Pons (tissue), 1 donor: ENCODE data around the gene EMD.
A peak's percentile ranks its signal among the peaks of the same experiment; 100 is the strongest.
"Not testable (repeated sequence)": the region's sequence is repeated elsewhere in the genome, so short reads cannot be mapped to it uniquely, and the experiment has no call there.

Experiments
- DNase-seq: peaks from one replicate; pipeline ENCODE4 v3.0.0-alpha.2; 2016; ENCODE audit warnings: low spot score

Gene EMD

DNA sequence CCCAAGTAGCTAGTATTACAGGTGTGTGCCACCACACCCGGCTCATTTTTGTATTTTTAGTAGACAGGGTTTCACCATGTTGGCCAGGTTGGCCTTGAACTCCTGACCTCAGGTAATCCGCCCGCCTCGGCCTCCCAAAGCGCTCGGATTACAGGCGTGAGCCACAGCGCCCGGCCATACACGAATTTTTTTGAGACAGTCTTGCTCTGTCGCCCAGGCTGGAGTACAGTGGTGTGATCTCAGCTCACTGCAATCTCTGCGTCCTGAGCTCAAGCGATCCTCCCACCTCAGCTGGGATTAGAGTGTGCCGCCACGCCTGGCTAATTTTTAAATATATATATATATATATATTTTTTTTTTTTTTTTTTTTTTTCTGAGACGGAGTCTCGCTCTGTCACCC, 17.3 kb downstream of the EMD start:
- DNase-seq: not testable (repeated sequence)

DNA sequence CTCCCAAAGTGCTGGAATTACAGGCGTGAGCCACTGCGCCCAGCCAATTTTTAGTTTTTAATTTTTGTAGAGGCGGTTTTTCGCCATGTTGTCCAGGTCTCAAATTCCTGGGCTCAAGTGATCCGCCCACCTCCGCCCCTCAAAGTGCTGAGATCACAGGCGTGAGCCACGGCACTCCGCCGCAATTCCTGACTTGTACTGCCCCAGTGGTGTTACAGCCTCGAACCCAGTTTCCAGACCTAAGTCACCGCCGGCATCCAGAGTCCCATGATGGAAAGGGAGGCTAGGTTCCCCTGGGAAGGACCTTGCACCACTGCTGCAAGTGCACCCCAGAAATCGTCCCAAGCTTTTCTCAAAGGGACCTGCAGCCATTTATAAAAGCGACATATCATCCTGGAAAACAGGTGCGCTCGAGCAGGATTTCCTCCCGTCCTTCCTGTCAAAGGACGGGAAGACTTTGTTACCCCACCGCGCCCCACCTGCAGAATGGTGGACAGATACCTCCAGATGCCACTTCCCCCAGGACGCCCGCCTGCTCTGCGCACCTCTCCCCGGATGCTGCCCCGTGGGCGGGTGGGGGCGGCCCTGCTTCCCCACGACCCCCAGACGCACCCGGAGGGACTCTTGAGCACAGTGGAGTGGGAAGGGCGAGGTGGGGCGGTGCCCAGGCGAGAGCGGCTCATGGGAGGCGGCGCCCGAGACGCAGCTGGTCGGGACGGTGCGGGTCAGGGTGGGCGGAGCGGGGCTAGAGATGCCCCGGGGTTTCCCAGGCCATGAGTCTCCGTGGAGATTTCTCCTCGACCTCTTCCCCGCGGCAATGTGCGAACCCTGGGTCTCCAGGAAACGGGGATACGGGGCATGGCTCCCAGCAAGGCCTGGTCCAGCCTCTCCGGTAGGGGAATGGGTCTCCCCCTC, 18.1 kb downstream of the EMD start:
- peak; percentile 26 for DNase-seq

DNA sequence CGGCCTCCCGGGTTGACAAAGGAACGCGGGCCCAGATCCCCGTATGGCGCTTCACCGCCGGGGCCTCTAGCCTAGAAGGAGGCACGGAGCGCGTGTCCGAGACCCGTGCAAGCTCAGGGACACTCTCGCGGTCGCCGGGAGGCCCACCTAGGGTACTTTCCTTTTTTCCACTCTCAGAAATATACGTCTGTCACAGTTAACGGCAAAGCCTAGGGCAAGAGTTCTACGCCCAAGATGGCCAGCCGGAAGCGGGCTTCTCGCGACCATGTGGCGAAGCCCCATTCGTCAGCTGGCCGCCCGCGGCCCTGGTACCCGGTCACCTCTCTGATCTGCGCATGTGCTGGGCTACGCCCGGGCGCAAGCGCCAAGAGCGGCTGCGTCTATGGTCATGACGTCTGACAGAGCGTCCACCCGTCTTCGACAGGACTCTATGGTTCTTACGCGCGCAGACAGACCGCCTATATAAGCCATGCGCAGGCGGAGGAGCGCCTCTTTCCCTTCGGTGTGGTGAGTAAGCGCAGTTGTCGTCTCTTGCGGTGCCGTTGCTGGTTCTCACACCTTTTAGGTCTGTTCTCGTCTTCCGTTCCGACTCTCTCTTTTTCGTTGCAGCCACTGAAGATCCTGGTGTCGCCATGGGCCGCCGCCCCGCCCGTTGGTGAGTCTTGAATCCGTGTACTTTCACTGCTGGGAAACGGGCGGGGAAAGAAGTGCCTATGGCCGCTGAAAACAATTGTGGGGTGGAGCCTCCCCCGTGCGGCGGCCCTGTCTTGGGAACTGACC, 19.0 kb downstream of the EMD start, which contains the start of gene RPL10:
Gene RPL10 (plus strand): TSS at position 490 of the 780 bp plus-strand sequence. CDS start 143 bp downstream, at position 633.
- peak; percentile 95 for DNase-seq

DNA sequence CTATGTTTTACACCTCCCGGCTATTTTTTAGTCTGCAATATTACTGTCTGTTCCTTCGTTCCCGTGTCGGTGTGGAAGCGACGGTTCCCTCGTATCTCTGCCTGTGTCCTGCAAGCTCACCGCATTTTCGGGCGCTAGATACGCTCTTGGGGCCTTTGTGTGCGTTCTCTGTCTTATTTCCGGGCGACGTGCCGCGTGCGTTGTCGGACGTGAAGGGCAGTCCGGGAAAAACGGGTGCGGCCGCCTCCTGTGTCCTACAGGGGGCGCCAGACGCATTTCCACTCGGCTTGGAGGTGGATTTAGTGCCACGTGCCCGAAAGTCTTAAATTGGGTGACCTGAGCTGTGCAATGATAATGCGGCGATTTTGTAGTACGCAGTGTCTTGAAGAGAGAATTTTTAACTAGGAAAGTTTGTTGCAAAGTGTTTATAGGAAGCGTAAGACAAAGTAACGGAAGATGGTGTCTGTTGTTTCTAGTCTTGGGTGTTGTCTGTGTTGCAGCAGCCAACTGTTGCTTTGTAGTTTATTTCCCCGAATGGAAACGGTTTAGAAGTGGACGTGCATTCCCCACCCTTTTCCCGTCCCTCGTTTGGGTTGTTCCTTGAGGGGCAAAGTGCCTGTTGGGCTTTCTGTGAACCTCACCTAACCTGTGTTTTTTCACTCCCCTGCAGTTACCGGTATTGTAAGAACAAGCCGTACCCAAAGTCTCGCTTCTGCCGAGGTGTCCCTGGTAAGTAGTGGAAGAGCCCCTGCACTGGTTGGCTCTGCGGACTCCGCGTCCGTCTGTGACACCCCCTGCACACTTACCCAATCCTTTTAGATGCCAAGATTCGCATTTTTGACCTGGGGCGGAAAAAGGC, 19.8 kb downstream of the EMD start:
- DNase-seq: peak; percentile 78

DNA sequence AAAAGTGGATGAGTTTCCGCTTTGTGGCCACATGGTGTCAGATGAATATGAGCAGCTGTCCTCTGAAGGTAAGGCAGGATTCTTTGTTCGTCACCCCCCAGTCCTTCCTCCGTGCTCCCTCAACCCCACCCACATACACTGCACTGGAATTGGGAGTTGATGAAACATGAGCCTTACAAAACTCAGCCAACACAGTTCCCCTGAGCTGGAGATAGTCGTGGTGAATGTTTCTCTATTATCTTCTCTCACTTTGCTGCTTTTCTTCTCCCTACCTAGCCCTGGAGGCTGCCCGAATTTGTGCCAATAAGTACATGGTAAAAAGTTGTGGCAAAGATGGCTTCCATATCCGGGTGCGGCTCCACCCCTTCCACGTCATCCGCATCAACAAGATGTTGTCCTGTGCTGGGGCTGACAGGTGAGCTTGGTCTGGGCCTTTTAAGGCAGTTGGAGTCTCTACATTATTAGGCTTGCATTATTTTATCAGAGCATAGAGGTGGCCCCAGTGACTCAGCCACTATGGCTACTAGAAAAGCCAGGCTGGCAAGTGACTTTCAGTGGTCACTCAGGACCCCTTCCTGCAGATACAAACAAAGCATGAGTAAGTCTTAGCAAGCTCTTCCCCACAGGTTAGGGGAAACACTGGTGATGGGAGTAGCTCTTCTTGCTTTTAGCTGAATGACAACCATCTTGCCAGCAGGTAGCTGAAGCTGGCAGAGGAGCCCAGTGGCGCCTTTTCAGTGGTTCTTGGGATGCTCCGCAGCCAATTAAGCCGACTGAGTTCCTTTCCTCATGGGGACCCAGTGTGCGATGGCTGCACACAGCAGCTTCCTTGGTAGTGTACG, 20.7 kb downstream of the EMD start:
- no peak for DNase-seq

DNA sequence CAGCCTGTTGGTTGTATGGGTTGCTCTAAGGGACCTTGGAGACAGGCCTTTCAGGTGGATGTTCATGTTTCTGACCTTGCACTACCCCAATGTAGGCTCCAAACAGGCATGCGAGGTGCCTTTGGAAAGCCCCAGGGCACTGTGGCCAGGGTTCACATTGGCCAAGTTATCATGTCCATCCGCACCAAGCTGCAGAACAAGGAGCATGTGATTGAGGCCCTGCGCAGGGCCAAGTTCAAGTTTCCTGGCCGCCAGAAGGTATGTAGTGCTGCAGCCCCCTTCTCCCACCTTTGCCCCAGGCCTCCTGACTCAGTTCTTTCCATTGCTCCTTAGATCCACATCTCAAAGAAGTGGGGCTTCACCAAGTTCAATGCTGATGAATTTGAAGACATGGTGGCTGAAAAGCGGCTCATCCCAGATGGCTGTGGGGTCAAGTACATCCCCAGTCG, 21.3 kb downstream of the EMD start:
- DNase-seq: not testable (repeated sequence)

DNA sequence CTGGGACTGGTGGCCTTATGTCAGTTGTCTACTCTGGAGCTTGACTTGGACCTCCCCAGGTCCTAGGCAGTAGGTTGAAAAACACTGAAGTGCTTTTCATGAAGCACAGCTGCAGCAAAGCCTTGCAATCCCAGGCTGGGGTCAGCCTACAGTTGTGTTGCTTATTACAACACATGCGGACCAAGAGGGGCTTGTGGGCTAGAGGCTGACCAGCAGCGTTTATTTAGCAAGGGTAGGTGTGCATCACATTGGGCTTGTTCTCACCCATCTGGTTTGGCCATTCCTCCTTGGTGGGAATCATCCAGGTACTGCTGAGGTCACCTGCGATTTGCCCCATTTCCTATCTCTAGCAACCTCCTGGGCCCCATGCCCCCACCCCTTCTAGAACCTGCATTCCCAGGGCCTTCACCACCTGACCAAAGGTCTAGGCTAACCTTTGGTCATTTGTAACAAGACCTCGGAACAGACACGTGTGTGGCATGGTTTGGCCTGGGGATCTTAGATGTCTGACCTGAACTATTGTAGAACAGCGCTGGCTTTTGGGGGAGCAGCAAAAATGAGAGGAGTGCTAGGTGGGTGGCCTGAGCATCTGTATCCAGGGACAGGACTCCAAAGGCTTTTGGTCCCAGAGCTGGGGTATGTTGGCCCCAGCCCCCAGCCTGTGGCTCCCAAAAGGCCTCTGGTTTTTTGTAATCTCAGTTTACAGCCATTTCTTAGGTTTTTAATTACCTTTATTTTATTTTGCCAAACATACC, 22.1 kb downstream of the EMD start:
- no peak for DNase-seq

DNA sequence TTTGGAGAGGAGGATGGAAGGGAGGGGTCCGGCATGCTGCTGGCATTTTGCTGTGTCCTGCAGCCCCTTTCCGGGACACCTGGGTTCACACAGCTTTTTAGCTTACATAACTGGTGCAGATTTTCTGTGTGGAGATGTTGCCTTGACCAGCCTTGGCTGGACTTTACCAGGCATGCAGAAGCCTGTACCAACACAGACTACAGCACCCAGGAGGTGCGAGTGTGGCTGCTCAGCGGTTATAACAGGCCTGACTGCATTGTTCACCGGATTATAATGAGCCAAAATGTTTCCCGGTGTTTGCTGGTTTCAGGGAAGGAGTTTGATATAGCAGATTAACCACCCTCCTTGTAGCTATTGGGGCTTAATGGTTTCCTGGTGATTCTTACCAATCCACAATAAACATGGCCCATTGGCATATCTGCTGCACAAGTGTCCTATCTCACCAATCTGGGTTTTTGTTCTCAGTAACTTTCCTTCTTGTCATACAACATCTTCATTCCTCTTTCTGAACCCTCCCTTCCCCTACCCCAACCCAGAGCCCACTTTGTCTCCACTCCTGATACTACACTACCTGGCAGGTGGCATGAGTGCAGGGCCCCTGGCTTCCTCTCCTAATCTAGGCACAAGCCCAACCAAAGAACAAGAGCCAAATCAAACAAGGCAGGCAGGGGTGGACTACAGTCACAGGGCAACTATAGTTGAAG, 23.0 kb downstream of the EMD start:
- DNase-seq: no peak

DNA sequence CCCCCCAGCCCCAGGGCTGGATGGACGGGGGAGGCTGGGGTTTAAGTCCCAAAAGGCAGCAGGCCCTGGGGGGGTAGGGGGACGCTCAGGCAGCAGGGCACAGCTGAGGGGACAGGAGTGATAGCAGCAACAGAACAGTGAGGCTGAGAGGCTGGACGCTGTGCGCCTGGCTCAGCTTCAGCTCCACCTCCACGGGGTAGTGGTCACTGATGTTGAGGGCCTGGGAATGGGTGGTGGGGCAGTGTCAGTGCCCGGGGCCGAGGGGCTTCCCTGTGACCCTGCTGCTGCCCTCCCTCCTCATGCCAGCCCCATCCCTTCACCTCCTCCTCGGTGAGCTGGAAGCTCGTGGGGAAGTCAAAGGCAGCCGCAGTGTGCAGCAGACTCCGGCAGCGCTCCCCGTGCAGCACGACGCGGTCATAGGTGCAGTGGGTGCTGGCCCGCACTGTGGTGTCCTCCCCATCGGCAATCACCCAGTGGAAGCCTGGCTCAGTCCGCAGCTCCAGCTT, 23.6 kb downstream of the EMD start:
- DNase-seq: no peak

DNA sequence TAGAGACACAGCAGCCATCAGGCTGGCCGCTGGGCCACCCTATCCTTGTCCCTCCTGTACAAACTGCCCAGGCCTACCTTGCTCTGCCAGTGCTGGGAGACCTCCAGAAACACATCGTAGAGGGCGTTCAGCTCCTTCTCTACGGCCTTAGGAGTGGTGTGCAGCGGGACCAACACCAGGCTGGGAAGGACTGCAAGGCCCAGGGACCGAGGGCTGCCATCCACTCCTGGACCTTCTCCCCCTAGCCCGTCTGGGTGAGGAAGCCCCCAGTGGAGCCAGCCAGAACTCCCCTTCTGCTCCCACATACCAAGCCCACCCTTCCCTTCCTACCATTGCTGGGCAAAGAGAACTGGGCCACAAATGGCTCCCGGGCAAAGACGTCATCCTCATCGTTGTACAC, 24.1 kb downstream of the EMD start:
- no peak for DNase-seq

DNA sequence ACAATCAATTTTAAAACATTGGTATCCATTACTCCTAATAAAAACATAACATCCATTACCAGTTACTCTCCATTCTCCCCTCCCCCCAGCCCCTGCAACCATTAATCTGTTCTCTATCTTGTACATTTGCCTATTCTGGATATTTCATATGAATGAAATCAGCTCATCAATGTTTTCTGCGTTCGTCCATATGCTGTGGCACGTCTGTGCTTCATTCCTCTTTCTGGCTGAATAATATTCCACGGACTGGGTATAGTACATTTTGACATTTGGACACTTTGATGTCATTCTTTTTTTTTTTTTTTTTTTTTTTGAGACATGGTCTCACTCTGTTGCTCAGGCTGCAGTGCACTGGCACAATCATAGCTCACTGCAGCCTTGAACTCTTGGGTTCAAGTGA, 24.8 kb downstream of the EMD start:
- DNase-seq: no peak

DNA sequence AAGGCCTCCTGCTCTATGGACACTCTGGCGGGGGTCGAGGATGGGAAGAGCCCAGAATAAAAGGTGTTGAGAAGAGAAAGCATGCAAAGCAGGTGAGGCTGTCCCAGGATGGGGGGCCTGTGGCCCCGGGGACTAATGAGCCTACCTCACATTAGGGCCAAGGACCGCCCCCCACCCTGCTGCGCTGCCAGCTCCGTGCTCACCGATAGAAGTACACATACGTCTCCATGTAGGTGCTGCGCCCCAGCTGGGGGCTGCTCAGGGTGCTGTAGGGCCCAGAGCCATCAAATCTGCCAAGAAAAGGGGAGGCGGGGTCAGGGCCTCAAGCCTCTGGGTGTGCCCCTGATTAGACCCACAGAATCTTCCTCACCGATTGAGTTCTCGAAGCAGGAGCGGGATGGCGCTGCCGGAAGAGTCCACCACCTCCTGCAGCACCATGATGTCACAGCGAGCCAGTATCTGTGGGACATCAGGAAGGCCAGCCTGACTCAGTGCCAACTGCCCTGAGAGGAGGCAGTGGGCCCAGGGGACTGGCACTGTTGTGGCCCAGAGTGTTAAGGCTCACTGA, 25.6 kb downstream of the EMD start:
- no peak for DNase-seq

DNA sequence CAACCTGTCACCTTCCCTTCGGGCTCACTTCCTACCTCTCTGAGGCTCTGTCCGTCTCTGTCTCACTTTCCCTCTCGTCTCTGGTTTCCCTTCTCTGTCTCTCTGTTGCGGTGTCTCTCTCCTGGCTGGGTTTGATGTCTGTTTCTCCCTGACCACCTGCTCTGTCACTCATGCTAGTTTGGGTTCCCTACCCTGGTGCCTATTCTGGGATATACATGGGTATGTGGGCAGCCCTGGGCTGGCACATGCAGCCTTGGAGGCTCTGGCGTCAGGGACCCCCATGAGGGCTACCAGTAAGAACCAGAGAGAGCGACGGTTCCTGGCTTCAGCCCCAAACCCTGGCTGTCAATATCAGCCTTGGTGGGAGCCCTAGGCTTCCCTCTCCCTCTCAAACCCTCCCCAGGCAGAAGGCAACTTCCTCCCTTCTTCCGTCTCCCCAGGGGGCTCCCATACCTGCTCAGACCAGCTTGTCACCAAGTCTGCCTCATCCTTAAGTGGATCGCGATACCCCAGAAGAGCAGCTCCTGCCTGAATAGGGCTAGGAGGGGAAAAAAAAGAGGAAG, 29.6 kb downstream of the EMD start:
- DNase-seq: no peak

DNA sequence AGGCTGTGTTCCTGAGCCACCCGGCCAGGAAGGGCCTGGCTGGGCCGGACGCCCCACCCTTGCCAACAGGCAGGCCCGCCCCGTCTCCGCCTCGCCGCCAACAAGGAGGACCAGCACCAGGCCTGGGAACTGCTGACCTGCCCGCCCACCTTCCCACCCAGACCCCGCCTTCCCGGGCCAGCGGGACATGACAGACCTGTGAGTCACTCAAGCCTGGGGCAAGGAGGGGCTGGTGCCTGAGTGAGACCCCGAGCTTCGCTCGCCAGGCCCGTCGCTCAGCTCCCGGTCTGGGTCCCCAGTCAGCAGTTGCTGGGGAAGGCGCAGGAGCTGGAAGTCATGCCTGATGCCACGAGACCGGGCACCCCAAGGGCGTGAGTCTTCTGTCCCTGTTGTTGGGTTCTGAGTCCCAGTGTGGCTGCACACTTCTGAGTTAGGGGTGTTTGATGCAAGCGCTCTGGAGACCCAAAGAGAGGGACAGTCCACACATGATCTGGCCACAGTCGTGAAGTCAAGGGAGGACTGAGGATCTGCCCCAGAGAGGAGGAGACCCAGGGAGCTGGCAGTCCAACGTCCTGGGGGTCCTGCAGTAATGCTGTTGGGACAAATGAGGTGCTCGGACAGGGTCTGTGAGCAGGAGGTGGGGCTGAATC, 30.3 kb downstream of the EMD start, which contains the start of gene DNASE1L1:
Gene DNASE1L1 (minus strand): TSS at position 33 of the 650 bp plus-strand sequence. CDS start 3,686 bp downstream, outside the sequence.
- DNase-seq: peak; percentile 30

DNA sequence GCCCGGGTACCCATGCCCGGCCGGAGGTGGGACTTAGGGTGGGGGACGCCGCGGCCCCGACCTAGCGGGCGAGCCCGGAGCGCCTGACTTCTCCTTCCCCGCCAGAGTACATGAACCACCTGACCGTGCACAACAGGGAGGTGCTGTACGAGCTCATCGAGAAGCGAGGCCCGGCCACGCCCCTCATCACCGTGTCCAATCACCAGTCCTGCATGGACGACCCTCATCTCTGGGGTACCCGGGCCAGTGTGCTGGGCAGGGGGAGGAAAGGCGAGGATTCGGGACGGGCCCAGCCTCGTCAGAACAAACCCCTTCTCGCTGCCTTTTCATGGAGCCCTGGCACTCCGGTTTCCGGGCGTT, 32.9 kb downstream of the EMD start:
- no peak for DNase-seq

DNA sequence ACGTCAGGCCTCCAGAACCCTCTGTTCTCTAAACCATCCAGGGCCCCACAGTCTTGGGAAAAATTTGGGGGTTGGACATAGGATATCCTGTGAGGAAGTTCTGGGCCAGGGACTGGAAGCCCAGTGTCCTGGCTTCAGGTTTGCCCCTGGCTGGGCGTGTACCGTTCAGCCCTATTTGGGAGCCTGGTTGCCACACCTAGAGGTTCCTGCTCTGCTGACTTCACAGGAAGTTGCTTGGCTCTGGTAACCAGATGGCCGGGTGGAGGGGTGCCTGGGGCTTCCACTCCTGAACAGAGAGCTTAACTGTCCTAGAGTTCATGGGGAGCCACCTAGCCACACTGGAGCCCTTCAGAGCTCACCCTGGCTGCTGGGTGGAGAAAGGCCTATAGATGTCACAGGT, 33.4 kb downstream of the EMD start:
- no peak for DNase-seq

DNA sequence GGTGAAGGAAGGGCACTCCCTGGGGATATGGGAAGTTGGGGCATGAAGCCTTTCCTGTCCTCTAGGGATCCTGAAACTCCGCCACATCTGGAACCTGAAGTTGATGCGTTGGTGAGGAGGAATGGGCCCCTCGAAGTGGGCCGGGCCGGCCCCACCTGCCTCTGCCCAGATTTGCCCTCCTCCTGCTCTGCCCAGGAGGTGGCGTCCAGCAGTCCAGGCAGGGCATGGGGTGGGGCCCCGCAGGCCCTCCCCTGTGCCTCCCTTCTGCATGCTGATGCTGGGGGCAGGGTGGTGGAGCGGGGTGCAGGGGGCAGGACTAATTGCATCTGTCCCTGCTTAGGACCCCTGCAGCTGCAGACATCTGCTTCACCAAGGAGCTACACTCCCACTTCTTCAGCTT, 34.0 kb downstream of the EMD start:
- DNase-seq: no peak

DNA sequence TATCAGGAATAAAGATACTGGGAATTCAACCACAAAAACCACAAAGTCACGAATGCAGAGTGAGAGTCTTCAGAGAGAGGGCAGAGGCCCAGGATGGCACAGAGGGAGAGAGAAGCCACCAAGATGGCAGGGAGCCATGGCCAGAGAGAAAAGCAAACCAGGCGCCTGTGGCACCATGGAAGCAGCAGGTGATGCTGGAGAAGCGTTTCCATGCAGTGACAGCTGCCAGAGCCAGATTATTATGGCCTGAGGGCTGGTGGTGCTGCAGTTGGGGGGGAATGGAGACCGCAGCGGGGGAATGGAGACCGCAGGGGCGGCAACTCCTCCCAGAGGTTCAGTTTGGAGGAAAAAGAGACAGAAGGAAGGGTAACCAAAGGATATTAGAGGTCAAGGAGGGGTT, 38.1 kb downstream of the EMD start:
- DNase-seq: no peak
